HCT116 (cell line): ENCODE results near the gene GNB1. TPM values are rescaled to one million over a fixed set of nuclear protein-coding genes. Genes with fewer than 3 reads are reported as not detected.

Experiments used
- ATAC-seq: fragments of 200-7000 bp; cut with Tn5 transposase; 2 replicates; pipeline ENCODE4 v1.9.1; 2020; ENCODE audit warnings: mild to moderate bottlenecking, moderate library complexity
- BruUV-seq: library from RNA; stranded (reverse); fragments of 400-500 nt; replicated peaks from 2 replicates; lab custom pipeline; 2021; lab: Mats Ljungman, UMichigan
- CTCF ChIA-PET: fragments of 300-600 bp; sonication (Branson Sonifier 250); formaldehyde crosslinking; loops from one replicate; lab custom pipeline; 2021; ENCODE audit warnings: antibody characterized with exemption; lab: Charles Lee
- POLR2A ChIA-PET: fragments of 300-600, 350-600 bp; sonication (Branson Sonifier 250); formaldehyde crosslinking; loops from one replicate; lab custom pipeline; 2021; ENCODE audit warnings: antibody characterized with exemption; lab: Charles Lee
- RAD21 ChIA-PET, 2 experiments: fragments of 300-600 bp; sonication (Branson Sonifier 250); formaldehyde crosslinking; loops; one replicate each; lab custom pipeline; 2023; ENCODE audit warnings: low total read pairs in 2 of 2; ENCODE audit not compliant: uncharacterized antibody in 2 of 2, unreplicated experiment in 2 of 2, low non-redundant PET in 1 of 2; lab: Charles Lee
- DNase-seq: peaks from one replicate; pipeline ENCODE4 v3.0.0-alpha.2; 2010; ENCODE audit warnings: low read depth, low spot score
- H2AFZ ChIP-seq: fragments of 200-600 bp; shearing (Covaris generic), sonication (generic); 2 replicates; pipeline ENCODE4 v1.6.1; 2017; ENCODE audit warnings: low read depth, mixed run types, mixed read lengths, antibody characterized with exemption, low read length; ENCODE audit not compliant: poor library complexity, severe bottlenecking
- H3K27ac ChIP-seq: 2 replicates; pipeline ENCODE4 v1.5.1; 2012; ENCODE audit warnings: low read depth, low read length
- H3K27me3 ChIP-seq: fragments of 200-600 bp; sonication (generic); 2 replicates; pipeline ENCODE4 v1.6.1; 2016; ENCODE audit warnings: mixed run types, low read length, mixed read lengths; ENCODE audit not compliant: insufficient read depth
- H3K36me3 ChIP-seq, 2 experiments: fragments of 200-500 bp in 1 of 2; fragments of 200-600 bp in 1 of 2; sonication (Bioruptor generic) in 1 of 2; sonication (generic) in 1 of 2; 2 replicates each; pipeline versions ENCODE4 v1.5.1 to v1.6.1; 2014 to 2016; ENCODE audit warnings: low read length in 2 of 2, inconsistent platforms in 1 of 2, mixed read lengths in 1 of 2, mixed run types in 1 of 2; ENCODE audit not compliant: insufficient read depth in 2 of 2, control insufficient read depth in 1 of 2
- H3K4me1 ChIP-seq, 2 experiments: fragments of 200-600 bp in 1 of 2; sonication (generic) in 1 of 2; 2 replicates each; pipeline versions ENCODE4 v1.5.1 to v1.6.1; 2012 to 2017; ENCODE audit warnings: low read length in 2 of 2, inconsistent platforms in 1 of 2, mild to moderate bottlenecking in 1 of 2, mixed read lengths in 1 of 2, mixed run types in 1 of 2, moderate library complexity in 1 of 2; ENCODE audit not compliant: insufficient read depth in 2 of 2, control insufficient read depth in 1 of 2
- H3K4me2 ChIP-seq: fragments of 200-600 bp; sonication (generic); 2 replicates; pipeline ENCODE4 v1.6.1; 2017; ENCODE audit warnings: mixed run types, low read length, mixed read lengths
- H3K4me3 ChIP-seq, 2 experiments: fragments of 200-600 bp in 1 of 2; sonication (generic) in 1 of 2; replicated peaks in 1 of 2; 2 replicates each; pipeline ENCODE4 v1.5.1; 2011 to 2016; ENCODE audit warnings: low read length in 2 of 2, control low read depth in 1 of 2, low read depth in 1 of 2, mild to moderate bottlenecking in 1 of 2, mixed read lengths in 1 of 2, mixed run types in 1 of 2
- H3K79me2 ChIP-seq: fragments of 200-600 bp; sonication (generic); 2 replicates; pipeline ENCODE4 v1.6.1; 2017; ENCODE audit warnings: mild to moderate bottlenecking, mixed run types, low read length, moderate library complexity, mixed read lengths; ENCODE audit not compliant: insufficient read depth
- H3K9ac ChIP-seq: fragments of 200-600 bp; sonication (generic); 2 replicates; pipeline ENCODE4 v1.6.1; 2016; ENCODE audit warnings: low read length, mixed read lengths
- H3K9me2 ChIP-seq: fragments of 200-600 bp; sonication (generic), shearing (Covaris generic); 2 replicates; pipeline ENCODE4 v1.6.1; 2017; ENCODE audit warnings: mixed run types, mild to moderate bottlenecking, moderate library complexity; ENCODE audit not compliant: insufficient read depth
- H3K9me3 ChIP-seq, 2 experiments: fragments of 200-500 bp in 1 of 2; fragments of 200-600 bp in 1 of 2; sonication (Bioruptor generic) in 1 of 2; sonication (generic) in 1 of 2; 2 replicates each; pipeline ENCODE4 v1.6.1; 2014 to 2017; ENCODE audit warnings: low read length in 2 of 2, mixed read lengths in 2 of 2, inconsistent platforms in 1 of 2, low read depth in 1 of 2, mild to moderate bottlenecking in 1 of 2, mixed run types in 1 of 2, moderate library complexity in 1 of 2; ENCODE audit not compliant: control insufficient read depth in 1 of 2, insufficient read depth in 1 of 2
- H4K20me1 ChIP-seq: fragments of 200-600 bp; sonication (generic), shearing (Covaris generic); 2 replicates; pipeline ENCODE4 v1.6.1; 2017; ENCODE audit warnings: mixed run types, mild to moderate bottlenecking, moderate library complexity; ENCODE audit not compliant: insufficient read depth
- CBX3 ChIP-seq: IDR thresholded peaks from 2 replicates; pipeline ENCODE4 v1.6.1; 2012; ENCODE audit warnings: low read depth
- CEBPB ChIP-seq: IDR thresholded peaks from 2 replicates; pipeline ENCODE4 v1.6.1; 2012; ENCODE audit warnings: low read depth
- ELF1 ChIP-seq: IDR thresholded peaks from 2 replicates; pipeline ENCODE4 v1.6.1; 2012; ENCODE audit warnings: low read depth, borderline replicate concordance
- EZH2 ChIP-seq: fragments of 200-600 bp; sonication (generic); IDR thresholded peaks from 2 replicates; pipeline ENCODE4 v1.6.1; 2017; ENCODE audit warnings: antibody characterized with exemption, mixed run types
- EZH2phosphoT487 ChIP-seq: fragments of 200-600 bp; IDR thresholded peaks from 2 replicates; pipeline ENCODE4 v1.6.1; 2018; ENCODE audit warnings: antibody characterized with exemption, borderline replicate concordance
- POLR2A ChIP-seq: IDR thresholded peaks from 2 replicates; pipeline ENCODE4 v1.7.0; 2011; ENCODE audit warnings: borderline replicate concordance; ENCODE audit not compliant: insufficient read depth, insufficient read length; ENCODE audit errors: extremely low read depth
- POLR2AphosphoS5 ChIP-seq: IDR thresholded peaks from 2 replicates; pipeline ENCODE4 v1.6.1; 2011; ENCODE audit warnings: mild to moderate bottlenecking, low read depth, low read length, moderate library complexity
- RAD21 ChIP-seq: IDR thresholded peaks from 2 replicates; pipeline ENCODE4 v1.6.1; 2012; ENCODE audit warnings: low read depth, mild to moderate bottlenecking
- SIN3A ChIP-seq: IDR thresholded peaks from 2 replicates; pipeline ENCODE4 v1.6.1; 2012; ENCODE audit warnings: low read depth
- SP1 ChIP-seq: IDR thresholded peaks from 2 replicates; pipeline ENCODE4 v1.6.1; 2012; ENCODE audit warnings: low read depth
- SRF ChIP-seq: IDR thresholded peaks from 2 replicates; pipeline ENCODE4 v1.6.1; 2012; ENCODE audit warnings: low read depth
- TCF7L2 ChIP-seq: IDR thresholded peaks from 2 replicates; pipeline ENCODE4 v1.7.0; 2011; ENCODE audit warnings: borderline replicate concordance, inconsistent platforms; ENCODE audit not compliant: insufficient read depth, insufficient read length; ENCODE audit errors: extremely low read depth
- YY1 ChIP-seq: IDR thresholded peaks from 2 replicates; pipeline ENCODE4 v1.6.1; 2011; ENCODE audit warnings: low read length, low read depth, moderate library complexity, mild to moderate bottlenecking; ENCODE audit not compliant: insufficient replicate concordance; ENCODE audit errors: extremely low read depth
- ZFX ChIP-seq: fragments of 450-650 bp; IDR thresholded peaks from 2 replicates; pipeline ENCODE4 v1.6.1; 2017
- ZNF274 ChIP-seq: fragments of 200-500 bp; sonication (Bioruptor generic); IDR thresholded peaks from 2 replicates; pipeline ENCODE4 v1.6.1; 2014; ENCODE audit warnings: mild to moderate bottlenecking, low read depth, low read length, inconsistent platforms
- intact Hi-C: fragments of 100-400 bp; cut with micrococcal nuclease; formaldehyde crosslinking; loops from 2 replicates; pipeline ENCODE4 v1.10.0; 2022
- total RNA-seq: library from RNA; stranded (reverse); gene quantifications from one replicate; pipeline ENCODE4 v1.2.1, GENCODE V29; 2021; ENCODE audit not compliant: unreplicated experiment
- TF ChIP-seq, protein P1 (sequence below): IDR thresholded peaks from 2 replicates; pipeline ENCODE4 v1.6.1; 2012
- TF ChIP-seq, protein P2 (sequence below): IDR thresholded peaks from 2 replicates; pipeline ENCODE4 v1.6.1; 2012; ENCODE audit warnings: low read depth
- TF ChIP-seq, protein P3 (sequence below): IDR thresholded peaks from 2 replicates; pipeline ENCODE4 v1.6.1; 2012
- TF ChIP-seq, protein P4 (sequence below), 3 experiments: fragments of 200-600 bp in 1 of 3; sonication (generic) in 1 of 3; IDR thresholded peaks in 2 of 3; conservative IDR thresholded peaks in 1 of 3; 2 replicates each; pipeline ENCODE4 v1.5.1; 2012 to 2017; ENCODE audit warnings: low read depth in 2 of 3, low read length in 2 of 3, antibody characterized with exemption in 1 of 3, borderline replicate concordance in 1 of 3, control low read depth in 1 of 3, mild to moderate bottlenecking in 1 of 3, mixed read lengths in 1 of 3, mixed run types in 1 of 3, moderate library complexity in 1 of 3; ENCODE audit not compliant: insufficient read depth in 1 of 3
- TF ChIP-seq, protein P5 (sequence below): IDR thresholded peaks from 2 replicates; pipeline ENCODE4 v1.6.1; 2011; ENCODE audit warnings: mild to moderate bottlenecking, low read length, moderate library complexity; ENCODE audit not compliant: insufficient replicate concordance; ENCODE audit errors: extremely low read depth

GNB1 gene
- total RNA-seq, 1 experiment from 2014 or later, result 371 TPM

DNA sequence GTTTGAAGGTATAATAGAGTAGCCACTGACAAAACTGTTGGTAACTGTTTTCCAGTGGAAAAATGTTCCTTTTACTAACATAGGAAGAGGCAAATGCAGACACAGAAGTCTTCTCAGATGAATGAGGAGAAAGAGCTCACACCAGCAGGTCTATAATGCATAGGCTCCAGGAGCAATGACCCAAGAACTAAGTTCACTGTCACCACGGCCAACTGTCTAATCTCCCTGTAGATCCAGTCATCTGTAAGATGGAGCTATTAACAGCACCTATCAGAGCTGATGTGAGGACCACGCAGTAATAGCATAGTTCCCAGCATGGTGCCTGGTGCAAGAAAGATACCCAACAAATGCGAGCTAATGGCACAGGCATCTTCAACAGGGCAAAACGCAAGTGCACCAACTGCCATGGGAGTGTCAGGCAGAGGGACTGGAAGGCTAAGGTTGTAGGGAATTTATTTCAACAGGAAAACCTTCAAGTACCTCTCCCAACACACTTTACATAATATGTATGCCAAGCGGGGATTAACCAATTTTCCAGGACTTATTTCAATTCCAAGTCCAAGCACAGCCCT, 12.9 kb downstream of the GNB1 start:
- ATAC-seq, result no peak
- no peak overlapping the region for H3K4me2 ChIP-seq
- H3K9ac ChIP-seq, result no peak overlapping the region
- H3K79me2 ChIP-seq, result peaks cover 99% of the 10 kb centered on the region
- H3K9me2 ChIP-seq, result no peaks in the 10 kb centered on the region
- no TSS peak for BruUV-seq
- H3K4me3 ChIP-seq, result no peak overlapping the region
- H3K27ac ChIP-seq, result no peak overlapping the region
- RAD21 ChIA-PET, result no interaction called here
- CTCF ChIA-PET, result no interaction called here
- H4K20me1 ChIP-seq, result peaks cover 13% of the 10 kb centered on the region; the same call in 1 of the 2 replicates
- H3K27me3 ChIP-seq, result no peaks in the 10 kb centered on the region
- H2AFZ ChIP-seq, result no peak overlapping the region
- H3K9me3 ChIP-seq, result no peaks in the 10 kb centered on the region
- DNase-seq, result no peak
- intact Hi-C loops, result no loop called here
- POLR2A ChIA-PET, result interaction anchor here (1.5 kb wide), 1 partner anchor 10 kb away, joined by 5 read pairs; no protein-coding TSS in a partner anchor
- TF ChIP-seq TCF7L2, result no peak
- TF ChIP-seq POLR2A, result no peak
- no peak for TF ChIP-seq EZH2
- TF ChIP-seq, protein P1, sequence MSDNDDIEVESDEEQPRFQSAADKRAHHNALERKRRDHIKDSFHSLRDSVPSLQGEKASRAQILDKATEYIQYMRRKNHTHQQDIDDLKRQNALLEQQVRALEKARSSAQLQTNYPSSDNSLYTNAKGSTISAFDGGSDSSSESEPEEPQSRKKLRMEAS, result no peak
- TF ChIP-seq, protein P2, sequence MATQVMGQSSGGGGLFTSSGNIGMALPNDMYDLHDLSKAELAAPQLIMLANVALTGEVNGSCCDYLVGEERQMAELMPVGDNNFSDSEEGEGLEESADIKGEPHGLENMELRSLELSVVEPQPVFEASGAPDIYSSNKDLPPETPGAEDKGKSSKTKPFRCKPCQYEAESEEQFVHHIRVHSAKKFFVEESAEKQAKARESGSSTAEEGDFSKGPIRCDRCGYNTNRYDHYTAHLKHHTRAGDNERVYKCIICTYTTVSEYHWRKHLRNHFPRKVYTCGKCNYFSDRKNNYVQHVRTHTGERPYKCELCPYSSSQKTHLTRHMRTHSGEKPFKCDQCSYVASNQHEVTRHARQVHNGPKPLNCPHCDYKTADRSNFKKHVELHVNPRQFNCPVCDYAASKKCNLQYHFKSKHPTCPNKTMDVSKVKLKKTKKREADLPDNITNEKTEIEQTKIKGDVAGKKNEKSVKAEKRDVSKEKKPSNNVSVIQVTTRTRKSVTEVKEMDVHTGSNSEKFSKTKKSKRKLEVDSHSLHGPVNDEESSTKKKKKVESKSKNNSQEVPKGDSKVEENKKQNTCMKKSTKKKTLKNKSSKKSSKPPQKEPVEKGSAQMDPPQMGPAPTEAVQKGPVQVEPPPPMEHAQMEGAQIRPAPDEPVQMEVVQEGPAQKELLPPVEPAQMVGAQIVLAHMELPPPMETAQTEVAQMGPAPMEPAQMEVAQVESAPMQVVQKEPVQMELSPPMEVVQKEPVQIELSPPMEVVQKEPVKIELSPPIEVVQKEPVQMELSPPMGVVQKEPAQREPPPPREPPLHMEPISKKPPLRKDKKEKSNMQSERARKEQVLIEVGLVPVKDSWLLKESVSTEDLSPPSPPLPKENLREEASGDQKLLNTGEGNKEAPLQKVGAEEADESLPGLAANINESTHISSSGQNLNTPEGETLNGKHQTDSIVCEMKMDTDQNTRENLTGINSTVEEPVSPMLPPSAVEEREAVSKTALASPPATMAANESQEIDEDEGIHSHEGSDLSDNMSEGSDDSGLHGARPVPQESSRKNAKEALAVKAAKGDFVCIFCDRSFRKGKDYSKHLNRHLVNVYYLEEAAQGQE, result no peak
- no peak for TF ChIP-seq SP1
- TF ChIP-seq RAD21, result no peak
- TF ChIP-seq SRF, result no peak
- TF ChIP-seq EZH2phosphoT487, result no peak
- TF ChIP-seq, protein P3, sequence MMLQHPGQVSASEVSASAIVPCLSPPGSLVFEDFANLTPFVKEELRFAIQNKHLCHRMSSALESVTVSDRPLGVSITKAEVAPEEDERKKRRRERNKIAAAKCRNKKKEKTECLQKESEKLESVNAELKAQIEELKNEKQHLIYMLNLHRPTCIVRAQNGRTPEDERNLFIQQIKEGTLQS, result no peak
- TF ChIP-seq CEBPB, result no peak
- no peak for TF ChIP-seq CBX3
- TF ChIP-seq, protein P4, sequence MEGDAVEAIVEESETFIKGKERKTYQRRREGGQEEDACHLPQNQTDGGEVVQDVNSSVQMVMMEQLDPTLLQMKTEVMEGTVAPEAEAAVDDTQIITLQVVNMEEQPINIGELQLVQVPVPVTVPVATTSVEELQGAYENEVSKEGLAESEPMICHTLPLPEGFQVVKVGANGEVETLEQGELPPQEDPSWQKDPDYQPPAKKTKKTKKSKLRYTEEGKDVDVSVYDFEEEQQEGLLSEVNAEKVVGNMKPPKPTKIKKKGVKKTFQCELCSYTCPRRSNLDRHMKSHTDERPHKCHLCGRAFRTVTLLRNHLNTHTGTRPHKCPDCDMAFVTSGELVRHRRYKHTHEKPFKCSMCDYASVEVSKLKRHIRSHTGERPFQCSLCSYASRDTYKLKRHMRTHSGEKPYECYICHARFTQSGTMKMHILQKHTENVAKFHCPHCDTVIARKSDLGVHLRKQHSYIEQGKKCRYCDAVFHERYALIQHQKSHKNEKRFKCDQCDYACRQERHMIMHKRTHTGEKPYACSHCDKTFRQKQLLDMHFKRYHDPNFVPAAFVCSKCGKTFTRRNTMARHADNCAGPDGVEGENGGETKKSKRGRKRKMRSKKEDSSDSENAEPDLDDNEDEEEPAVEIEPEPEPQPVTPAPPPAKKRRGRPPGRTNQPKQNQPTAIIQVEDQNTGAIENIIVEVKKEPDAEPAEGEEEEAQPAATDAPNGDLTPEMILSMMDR (IDR thresholded peaks at IDR 0.05 in 2 of 3, conservative IDR thresholded peaks at IDR 0.05 in 1 of 3; ENCODE audit: borderline replicate concordance in 1 of 3, insufficient read depth in 1 of 3, low read depth in 2 of 3, low read length in 2 of 3), result no peak
- no peak for TF ChIP-seq POLR2AphosphoS5
- no peak for TF ChIP-seq YY1
- TF ChIP-seq, protein P5, sequence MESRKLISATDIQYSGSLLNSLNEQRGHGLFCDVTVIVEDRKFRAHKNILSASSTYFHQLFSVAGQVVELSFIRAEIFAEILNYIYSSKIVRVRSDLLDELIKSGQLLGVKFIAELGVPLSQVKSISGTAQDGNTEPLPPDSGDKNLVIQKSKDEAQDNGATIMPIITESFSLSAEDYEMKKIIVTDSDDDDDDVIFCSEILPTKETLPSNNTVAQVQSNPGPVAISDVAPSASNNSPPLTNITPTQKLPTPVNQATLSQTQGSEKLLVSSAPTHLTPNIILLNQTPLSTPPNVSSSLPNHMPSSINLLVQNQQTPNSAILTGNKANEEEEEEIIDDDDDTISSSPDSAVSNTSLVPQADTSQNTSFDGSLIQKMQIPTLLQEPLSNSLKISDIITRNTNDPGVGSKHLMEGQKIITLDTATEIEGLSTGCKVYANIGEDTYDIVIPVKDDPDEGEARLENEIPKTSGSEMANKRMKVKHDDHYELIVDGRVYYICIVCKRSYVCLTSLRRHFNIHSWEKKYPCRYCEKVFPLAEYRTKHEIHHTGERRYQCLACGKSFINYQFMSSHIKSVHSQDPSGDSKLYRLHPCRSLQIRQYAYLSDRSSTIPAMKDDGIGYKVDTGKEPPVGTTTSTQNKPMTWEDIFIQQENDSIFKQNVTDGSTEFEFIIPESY, result no peak
- no peak for TF ChIP-seq ZFX
- TF ChIP-seq SIN3A, result no peak
- TF ChIP-seq ELF1, result no peak
- TF ChIP-seq ZNF274, result no peak
- H3K4me1 ChIP-seq, result no peaks in the 10 kb centered on the region
- H3K36me3 ChIP-seq, result peaks cover 2 to 22% of the 10 kb centered on the region in 2 experiments; a peak in 2 of 4 replicates
